Mesothelial cell of epicardium (in vitro differentiated cells): ENCODE results near the gene MAK. TPM values are rescaled to one million over a fixed set of nuclear protein-coding genes. Genes with fewer than 3 reads are reported as not detected.
"Not testable (repeated sequence)": the region's sequence is repeated elsewhere in the genome, so short reads cannot be mapped to it uniquely, and the experiment has no call there.

Experiments
- DNase-seq, 2 experiments: peaks; one replicate each; pipeline ENCODE4 v3.0.0; 2021; ENCODE audit warnings: low spot score in 2 of 2; ENCODE audit not compliant: unreplicated experiment in 2 of 2
- H3K27ac Mint-ChIP-seq: 2 replicates; pipeline ENCODE4 v1.8.0; 2021; ENCODE audit warnings: mixed read lengths
- H3K27me3 Mint-ChIP-seq: 2 replicates; pipeline ENCODE4 v1.8.0; 2021; ENCODE audit warnings: low read depth, mixed read lengths
- H3K36me3 Mint-ChIP-seq: 2 replicates; pipeline ENCODE4 v1.8.0; 2021; ENCODE audit warnings: mixed read lengths
- H3K4me1 Mint-ChIP-seq: 2 replicates; pipeline ENCODE4 v1.8.0; 2021; ENCODE audit warnings: mixed read lengths
- H3K4me3 Mint-ChIP-seq: 2 replicates; pipeline ENCODE4 v1.8.0; 2021; ENCODE audit warnings: mild to moderate bottlenecking, moderate library complexity, mixed read lengths
- H3K9me3 Mint-ChIP-seq: 2 replicates; pipeline ENCODE4 v1.8.0; 2021; ENCODE audit warnings: mixed read lengths
- CTCF ChIP-seq: fragments of 200-600 bp; sonication (generic); IDR thresholded peaks from one replicate; pipeline ENCODE4 v1.5.0; 2021; ENCODE audit warnings: antibody characterized with exemption; ENCODE audit not compliant: unreplicated experiment
- total RNA-seq: library from RNA; stranded (reverse); gene quantifications from 3 replicates; pipeline ENCODE4 v1.2.1, GENCODE V29; 2021

MAK gene
- total RNA-seq, 1 donor from 2014 or later = 0.25 TPM

- H3K4me3 Mint-ChIP-seq = no peak overlapping the region
- no peak overlapping the region for H3K27ac Mint-ChIP-seq
- H3K27me3 Mint-ChIP-seq = peaks cover 24% of the 10 kb centered on the region
- H3K36me3 Mint-ChIP-seq = peaks cover 5% of the 10 kb centered on the region
- no peak for TF ChIP-seq CTCF
- H3K9me3 Mint-ChIP-seq = peaks cover 5% of the 10 kb centered on the region
- H3K4me1 Mint-ChIP-seq = peaks cover 13% of the 10 kb centered on the region
- DNase-seq = no peak
Measured at GRCh38 chr6:10834823-10835222, 3.5 kb downstream of the MAK start.

- TF ChIP-seq CTCF = no peak
- Mint-ChIP-seq H3K4me3 (no peak overlapping the region), H3K36me3 (peaks cover 12% of the 10 kb centered on the region), H3K4me1 (no peaks in the 10 kb centered on the region), H3K27ac (no peak overlapping the region), H3K9me3 (peaks cover 5% of the 10 kb centered on the region), H3K27me3 (peaks cover 12% of the 10 kb centered on the region)
- no peak for DNase-seq
Measured at GRCh38 chr6:10831609-10832008, 6.7 kb downstream of the MAK start.

DNA sequence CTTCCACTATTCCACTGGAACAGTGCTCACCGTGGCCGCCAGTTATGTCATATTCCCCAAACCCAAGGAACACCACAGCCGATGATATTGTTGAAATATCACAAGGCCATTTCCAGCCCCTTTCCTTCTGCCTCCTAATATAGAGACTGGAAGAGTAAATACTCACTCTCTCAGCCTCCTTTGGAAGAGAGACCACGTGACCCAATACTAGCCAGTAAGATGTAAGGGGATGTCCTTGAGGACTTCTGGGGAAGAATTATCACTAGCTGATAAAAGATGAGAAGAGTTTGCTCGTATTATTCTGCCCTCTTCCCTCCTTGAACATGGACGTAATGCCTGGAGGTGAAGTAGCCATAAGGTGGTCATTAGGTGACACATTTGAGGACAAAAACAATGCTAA, 13.5 kb downstream of the MAK start:
- H3K27me3 Mint-ChIP-seq = no peaks in the 10 kb centered on the region
- no peak for TF ChIP-seq CTCF
- H3K4me3 Mint-ChIP-seq = no peak overlapping the region
- DNase-seq = no peak
- H3K36me3 Mint-ChIP-seq = peaks cover 12% of the 10 kb centered on the region
- no peak overlapping the region for H3K27ac Mint-ChIP-seq
- no peaks in the 10 kb centered on the region for H3K4me1 Mint-ChIP-seq
- H3K9me3 Mint-ChIP-seq = no peaks in the 10 kb centered on the region

DNA sequence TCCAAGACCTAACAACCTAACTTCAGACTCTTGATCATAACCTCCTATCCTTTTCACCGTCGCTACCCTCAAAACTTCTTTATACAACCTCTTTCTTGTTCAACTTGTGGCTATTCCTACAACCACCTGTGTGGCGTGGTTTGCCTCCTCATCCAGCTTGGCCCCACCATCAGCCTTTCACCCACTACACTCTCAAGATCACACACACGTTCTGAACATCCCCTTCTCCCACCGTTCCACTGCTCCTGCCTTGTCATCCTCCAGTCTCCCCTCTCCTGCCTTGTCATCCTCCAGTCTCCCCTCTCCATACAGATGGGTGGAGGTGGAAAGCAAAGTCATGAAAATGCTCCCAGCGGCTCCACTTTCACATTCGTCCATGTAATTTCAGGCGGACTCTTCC, 14.0 kb downstream of the MAK start:
- Mint-ChIP-seq H3K9me3 (no peaks in the 10 kb centered on the region), H3K27me3 (no peaks in the 10 kb centered on the region), H3K36me3 (peaks cover 10% of the 10 kb centered on the region), H3K4me3 (no peak overlapping the region), H3K27ac (no peak overlapping the region), H3K4me1 (no peaks in the 10 kb centered on the region)
- DNase-seq = no peak
- TF ChIP-seq CTCF = no peak

- not testable (repeated sequence) for H3K4me1 Mint-ChIP-seq, H3K27me3 Mint-ChIP-seq, H3K4me3 Mint-ChIP-seq, H3K36me3 Mint-ChIP-seq, DNase-seq, H3K9me3 Mint-ChIP-seq, H3K27ac Mint-ChIP-seq
Measured at GRCh38 chr6:10814176-10814575, 24.2 kb downstream of the MAK start.

- Mint-ChIP-seq H3K9me3 (no peaks in the 10 kb centered on the region), H3K36me3 (peaks cover 13% of the 10 kb centered on the region), H3K4me3 (no peak overlapping the region), H3K27me3 (no peaks in the 10 kb centered on the region), H3K4me1 (no peaks in the 10 kb centered on the region), H3K27ac (no peak overlapping the region)
- no peak for TF ChIP-seq CTCF
- no peak for DNase-seq
Measured at GRCh38 chr6:10809098-10809497, 29.2 kb downstream of the MAK start.
